ENCODE measurements around the gene NEUROD2.
A peak's percentile ranks its signal among the peaks of the same experiment; 100 is the strongest.

The NEUROD2 gene

DNA sequence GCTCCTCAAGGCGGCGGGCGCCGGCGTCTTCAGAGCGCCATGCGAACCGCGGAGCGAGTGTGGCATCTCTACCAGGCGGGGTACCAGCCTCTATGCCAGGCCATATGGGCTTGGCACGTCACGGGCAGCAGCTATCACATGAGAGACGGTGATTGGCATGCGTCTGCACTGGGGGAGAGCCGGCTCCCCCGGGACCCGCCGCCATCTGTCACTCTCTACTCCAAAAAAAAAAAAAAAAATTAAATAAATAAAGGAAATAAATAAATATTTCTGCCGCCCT is at the start of gene NEUROD2:
NEUROD2 (minus strand) TSS at position 70 of the 280 bp plus-strand sequence. CDS start 1,321 bp downstream, outside the sequence.
- H3K9me3 ChIP-seq (ENCODE audit: control insufficient read depth, insufficient read depth, low read length), result no peaks in the 10 kb centered on the region
- H3K36me3 ChIP-seq (ENCODE audit: control insufficient read depth, insufficient read depth, low read length), result no peaks in the 10 kb centered on the region
- H3K9ac ChIP-seq (ENCODE audit: low read depth, low read length), result no peak within 1 kb of the TSS
- peaks cover 87% of the 10 kb centered on the region for H3K27me3 ChIP-seq (ENCODE audit: control insufficient read depth, insufficient read depth, low read length)
- H3K4me1 ChIP-seq (ENCODE audit: control insufficient read depth, insufficient read depth, low read length), result peaks cover 11% of the 10 kb centered on the region
- peak within 1 kb of the TSS; percentile 43 for H3K4me3 ChIP-seq (ENCODE audit: low read depth, low read length)

DNA sequence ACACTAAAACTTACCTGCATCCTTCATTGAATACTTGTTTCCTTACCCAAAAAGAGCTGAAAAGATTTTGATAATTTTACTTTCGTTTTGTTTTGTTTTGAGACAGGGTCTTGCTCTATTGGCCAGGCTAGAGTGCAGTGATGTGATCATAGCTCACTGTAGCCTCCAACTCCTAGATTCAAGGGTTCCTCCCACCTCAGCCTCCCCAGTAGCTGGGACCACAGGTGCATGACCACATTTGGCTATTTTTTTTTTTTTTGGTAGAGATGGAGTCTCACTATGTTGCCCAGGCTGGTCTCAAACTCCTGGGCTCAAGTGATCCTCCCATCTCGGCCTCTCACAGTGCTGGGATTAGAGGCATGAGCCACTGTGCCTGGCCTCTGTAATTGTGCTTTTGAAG is 47.4 kb upstream of the NEUROD2 start:
- Histone ChIP-seq H3K4me1 (ENCODE audit: control insufficient read depth, insufficient read depth, low read length) (peaks cover 14% of the 10 kb centered on the region), H3K9me3 (ENCODE audit: control insufficient read depth, insufficient read depth, low read length) (no peaks in the 10 kb centered on the region), H3K4me3 (ENCODE audit: low read depth, low read length) (no peak overlapping the region), H3K27me3 (ENCODE audit: control insufficient read depth, insufficient read depth, low read length) (no peaks in the 10 kb centered on the region), H3K9ac (ENCODE audit: low read depth, low read length) (no peak overlapping the region), H3K36me3 (ENCODE audit: control insufficient read depth, insufficient read depth, low read length) (peaks cover 7% of the 10 kb centered on the region)

DNA sequence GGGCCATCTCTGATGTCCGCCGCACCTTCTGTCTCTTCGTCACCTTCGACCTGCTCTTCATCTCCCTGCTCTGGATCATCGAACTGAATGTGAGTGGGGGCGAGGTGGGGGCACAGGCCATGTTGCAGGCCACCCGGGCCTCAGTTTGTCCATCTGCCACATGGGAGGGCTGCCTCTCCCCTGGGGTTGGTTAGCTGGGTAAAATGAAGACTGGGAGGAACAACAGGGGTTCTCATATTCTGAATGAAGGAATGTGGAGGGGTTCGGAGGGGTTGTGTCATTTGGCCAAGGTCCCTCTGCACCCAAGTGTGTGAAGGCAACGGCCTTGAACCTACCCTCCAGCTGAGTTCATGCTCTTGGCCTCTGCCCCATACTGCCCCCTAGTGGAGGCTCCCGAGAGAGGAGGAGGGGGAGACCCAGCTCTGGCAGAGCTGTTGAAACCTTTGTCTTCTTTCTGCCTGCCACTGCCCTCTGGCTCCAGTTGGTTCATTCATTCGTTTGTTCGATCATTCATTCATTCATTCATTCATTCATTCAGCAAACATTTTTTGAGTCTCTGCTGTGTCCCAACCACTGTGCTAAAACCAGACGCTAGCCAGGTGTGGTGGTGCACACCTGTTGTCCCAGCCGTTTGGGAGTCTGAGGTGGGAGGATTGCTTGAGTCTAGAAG is 46.1 kb upstream of the NEUROD2 start:
- H3K4me3 ChIP-seq (ENCODE audit: low read depth, low read length), result no peak overlapping the region
- peaks cover 6% of the 10 kb centered on the region for H3K36me3 ChIP-seq (ENCODE audit: control insufficient read depth, insufficient read depth, low read length)
- no peaks in the 10 kb centered on the region for H3K9me3 ChIP-seq (ENCODE audit: control insufficient read depth, insufficient read depth, low read length)
- no peaks in the 10 kb centered on the region for H3K27me3 ChIP-seq (ENCODE audit: control insufficient read depth, insufficient read depth, low read length)
- H3K4me1 ChIP-seq (ENCODE audit: control insufficient read depth, insufficient read depth, low read length), result peaks cover 14% of the 10 kb centered on the region
- no peak overlapping the region for H3K9ac ChIP-seq (ENCODE audit: low read depth, low read length)

DNA sequence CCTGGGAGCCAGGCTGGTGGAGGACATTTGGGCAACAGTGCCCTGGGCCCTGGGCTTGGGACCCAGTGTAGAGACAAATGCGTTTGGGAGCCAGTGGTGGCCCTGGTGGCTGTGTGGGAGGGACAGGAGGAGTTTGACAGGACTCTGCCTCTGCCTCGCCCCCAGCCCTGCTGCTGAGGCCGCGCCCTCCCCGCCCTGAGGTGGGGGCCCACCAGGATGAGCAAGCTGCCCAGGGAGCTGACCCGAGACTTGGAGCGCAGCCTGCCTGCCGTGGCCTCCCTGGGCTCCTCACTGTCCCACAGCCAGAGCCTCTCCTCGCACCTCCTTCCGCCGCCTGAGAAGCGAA is 45.6 kb upstream of the NEUROD2 start:
- H3K4me1 ChIP-seq (ENCODE audit: control insufficient read depth, insufficient read depth, low read length), result peaks cover 14% of the 10 kb centered on the region
- H3K4me3 ChIP-seq (ENCODE audit: low read depth, low read length), result no peak overlapping the region
- H3K27me3 ChIP-seq (ENCODE audit: control insufficient read depth, insufficient read depth, low read length), result no peaks in the 10 kb centered on the region
- H3K9ac ChIP-seq (ENCODE audit: low read depth, low read length), result no peak overlapping the region
- no peaks in the 10 kb centered on the region for H3K9me3 ChIP-seq (ENCODE audit: control insufficient read depth, insufficient read depth, low read length)
- peaks cover 6% of the 10 kb centered on the region for H3K36me3 ChIP-seq (ENCODE audit: control insufficient read depth, insufficient read depth, low read length)

DNA sequence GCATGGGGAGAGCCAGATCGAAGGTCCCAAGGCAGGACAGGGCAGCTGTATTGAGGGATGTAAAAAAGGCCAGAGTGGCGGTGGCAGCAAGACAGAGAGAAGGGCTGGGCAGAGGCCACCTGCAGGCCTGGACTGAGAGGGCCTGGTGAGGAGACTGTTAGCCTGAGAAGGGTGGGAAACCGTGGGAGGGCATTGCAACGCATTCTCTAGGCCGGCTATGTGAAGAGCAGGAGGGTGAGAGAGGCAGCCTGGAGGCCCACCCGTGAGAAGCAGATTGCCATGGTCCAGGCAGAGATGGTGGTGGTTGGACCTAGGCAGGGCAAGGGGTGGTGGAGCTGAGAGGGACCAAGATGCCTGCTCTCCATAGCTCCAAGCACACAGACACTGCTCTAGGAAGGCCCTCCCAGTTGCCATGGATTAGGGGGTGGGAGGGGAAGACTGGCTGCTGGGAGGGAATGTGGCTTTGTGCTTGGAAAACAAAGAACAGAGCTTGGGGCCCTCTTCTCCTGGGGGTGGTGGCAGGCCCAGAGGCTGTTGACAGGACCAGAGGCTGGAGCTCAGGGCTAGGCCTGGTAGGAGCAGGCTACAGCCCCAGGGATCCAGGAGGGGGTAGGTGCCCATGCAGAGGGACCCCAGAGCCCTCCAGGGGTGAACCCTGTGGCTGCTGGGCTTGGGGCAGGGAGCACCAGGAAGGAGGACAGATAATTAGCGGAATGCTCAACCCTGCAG is 45.0 kb upstream of the NEUROD2 start:
- H3K9me3 ChIP-seq (ENCODE audit: control insufficient read depth, insufficient read depth, low read length), result no peaks in the 10 kb centered on the region
- peaks cover 6% of the 10 kb centered on the region for H3K36me3 ChIP-seq (ENCODE audit: control insufficient read depth, insufficient read depth, low read length)
- H3K27me3 ChIP-seq (ENCODE audit: control insufficient read depth, insufficient read depth, low read length), result no peaks in the 10 kb centered on the region
- H3K4me3 ChIP-seq (ENCODE audit: low read depth, low read length), result no peak overlapping the region
- H3K4me1 ChIP-seq (ENCODE audit: control insufficient read depth, insufficient read depth, low read length), result peaks cover 14% of the 10 kb centered on the region
- no peak overlapping the region for H3K9ac ChIP-seq (ENCODE audit: low read depth, low read length)

DNA sequence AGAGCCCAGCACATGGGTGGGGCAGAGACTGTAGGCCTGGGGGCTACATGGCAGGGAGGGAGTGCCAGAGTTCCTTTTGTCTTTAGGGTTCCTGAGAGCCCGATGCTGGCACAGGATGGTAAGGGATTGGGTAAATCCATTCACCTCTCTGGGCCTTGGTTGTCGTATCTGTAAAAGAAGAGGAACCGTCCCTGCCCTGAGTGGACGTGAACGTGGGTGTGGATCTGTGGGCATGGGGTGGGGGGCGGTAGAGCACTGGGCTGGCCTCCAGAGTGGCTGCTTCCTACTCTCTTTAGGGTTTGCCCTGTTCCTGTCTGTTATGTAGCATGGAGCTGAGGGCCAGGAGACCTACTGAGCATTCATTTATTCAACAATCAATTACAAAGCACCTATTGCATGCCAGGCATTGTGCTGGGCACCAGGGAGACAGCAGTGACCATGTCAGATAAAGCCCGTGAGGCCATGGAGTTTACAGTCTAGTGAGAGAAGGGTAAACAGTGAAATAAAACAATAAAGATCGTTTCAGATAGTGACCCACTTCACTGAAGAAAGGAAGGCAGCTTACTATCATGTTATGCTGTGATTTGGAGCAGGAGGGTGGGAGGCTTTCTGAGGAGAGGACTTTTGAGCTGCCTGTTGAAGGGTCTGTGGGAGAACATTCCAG is 44.3 kb upstream of the NEUROD2 start:
- no peaks in the 10 kb centered on the region for H3K9me3 ChIP-seq (ENCODE audit: control insufficient read depth, insufficient read depth, low read length)
- H3K4me1 ChIP-seq (ENCODE audit: control insufficient read depth, insufficient read depth, low read length), result peaks cover 14% of the 10 kb centered on the region
- H3K9ac ChIP-seq (ENCODE audit: low read depth, low read length), result no peak overlapping the region
- H3K27me3 ChIP-seq (ENCODE audit: control insufficient read depth, insufficient read depth, low read length), result no peaks in the 10 kb centered on the region
- H3K4me3 ChIP-seq (ENCODE audit: low read depth, low read length), result no peak overlapping the region
- peaks cover 6% of the 10 kb centered on the region for H3K36me3 ChIP-seq (ENCODE audit: control insufficient read depth, insufficient read depth, low read length)

DNA sequence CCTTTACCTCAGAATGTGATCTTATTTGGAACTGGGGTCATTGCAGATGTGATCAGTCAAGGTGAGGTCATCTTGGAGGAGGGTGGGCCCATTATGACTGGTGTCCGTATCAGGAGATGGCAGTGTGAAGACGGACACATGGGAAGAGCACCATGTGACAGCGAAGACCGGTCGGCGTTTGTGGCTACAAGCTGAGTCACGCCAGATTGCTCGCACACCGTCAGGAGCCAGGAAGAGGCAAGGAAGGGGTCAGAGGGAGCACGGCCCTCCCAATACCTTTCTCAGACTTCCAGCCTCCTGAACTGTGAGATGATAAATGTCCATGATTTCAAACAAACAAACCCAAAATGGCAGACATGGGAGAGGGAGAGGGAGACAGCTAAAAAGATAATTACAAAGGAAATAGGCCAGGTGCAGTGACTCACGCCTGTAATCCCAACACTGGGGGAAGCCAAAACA is 42.4 kb upstream of the NEUROD2 start:
- Histone ChIP-seq H3K9me3 (ENCODE audit: control insufficient read depth, insufficient read depth, low read length) (no peaks in the 10 kb centered on the region), H3K36me3 (ENCODE audit: control insufficient read depth, insufficient read depth, low read length) (no peaks in the 10 kb centered on the region), H3K4me3 (ENCODE audit: low read depth, low read length) (no peak overlapping the region), H3K9ac (ENCODE audit: low read depth, low read length) (no peak overlapping the region), H3K4me1 (ENCODE audit: control insufficient read depth, insufficient read depth, low read length) (peaks cover 18% of the 10 kb centered on the region), H3K27me3 (ENCODE audit: control insufficient read depth, insufficient read depth, low read length) (no peaks in the 10 kb centered on the region)

DNA sequence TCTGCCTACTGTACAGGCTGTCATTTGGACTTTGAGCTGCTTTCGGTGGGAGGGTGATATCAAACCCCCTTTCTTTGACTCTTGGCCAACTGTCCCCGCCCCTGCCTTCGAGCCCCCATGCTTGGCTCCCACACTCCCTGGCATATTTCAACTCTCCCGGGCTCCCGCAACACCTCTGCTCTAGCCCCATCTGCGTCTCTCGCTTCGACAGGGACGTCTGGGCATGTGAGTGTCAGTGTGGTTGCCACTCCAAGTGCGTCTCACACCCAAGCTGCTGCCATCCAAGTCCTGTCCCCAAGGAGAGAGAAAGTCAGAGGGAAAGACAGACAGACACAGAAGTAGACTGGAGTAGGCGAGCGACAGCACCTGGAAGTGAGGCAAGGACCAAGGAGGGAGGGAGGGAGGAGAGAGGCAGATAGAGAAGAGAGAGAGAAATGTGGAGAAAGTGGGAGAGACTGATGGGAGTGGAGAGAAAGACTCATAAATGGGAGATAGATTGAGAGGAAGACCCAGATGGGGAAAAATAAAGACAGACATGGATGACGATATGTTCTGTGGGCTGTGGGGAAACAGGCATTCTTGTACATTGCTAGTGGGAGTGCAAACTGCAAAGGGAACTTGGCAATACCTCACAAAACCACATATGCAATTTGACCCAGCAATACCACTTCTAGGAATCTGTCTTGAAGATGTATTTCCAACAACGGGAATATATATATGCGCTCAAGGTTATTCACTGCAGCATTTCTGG is 41.1 kb upstream of the NEUROD2 start:
- Histone ChIP-seq H3K4me3 (ENCODE audit: low read depth, low read length) (no peak overlapping the region), H3K9ac (ENCODE audit: low read depth, low read length) (no peak overlapping the region)

DNA sequence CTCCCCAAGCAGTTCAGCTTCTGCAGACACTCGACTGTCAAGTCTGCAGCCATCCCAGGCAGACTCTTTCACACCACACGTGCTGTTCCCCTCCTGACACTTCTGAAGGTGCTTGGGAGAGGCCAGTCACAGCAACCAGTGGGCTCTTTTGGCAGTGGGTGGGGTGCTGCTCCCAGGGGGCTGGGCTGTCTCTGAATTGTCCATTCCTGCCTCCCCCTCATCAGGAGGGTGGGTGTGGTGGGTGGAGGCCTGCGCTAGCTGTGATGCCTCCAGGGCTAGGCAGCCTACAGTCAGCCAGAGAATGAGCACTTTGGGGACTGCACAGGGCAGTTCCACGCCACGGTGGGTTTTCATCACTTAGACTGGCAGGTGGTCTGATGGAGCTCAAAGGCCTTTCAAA is 39.5 kb upstream of the NEUROD2 start:
- peaks cover 11% of the 10 kb centered on the region for H3K4me1 ChIP-seq (ENCODE audit: control insufficient read depth, insufficient read depth, low read length)
- no peaks in the 10 kb centered on the region for H3K9me3 ChIP-seq (ENCODE audit: control insufficient read depth, insufficient read depth, low read length)
- H3K36me3 ChIP-seq (ENCODE audit: control insufficient read depth, insufficient read depth, low read length), result no peaks in the 10 kb centered on the region
- no peak overlapping the region for H3K4me3 ChIP-seq (ENCODE audit: low read depth, low read length)
- H3K27me3 ChIP-seq (ENCODE audit: control insufficient read depth, insufficient read depth, low read length), result no peaks in the 10 kb centered on the region
- H3K9ac ChIP-seq (ENCODE audit: low read depth, low read length), result no peak overlapping the region

More for the DNA sequence above, 41.1 kb upstream of the NEUROD2 start:
- Histone ChIP-seq H3K27me3 (ENCODE audit: control insufficient read depth, insufficient read depth, low read length) (no peaks in the 10 kb centered on the region), H3K4me1 (ENCODE audit: control insufficient read depth, insufficient read depth, low read length) (peaks cover 21% of the 10 kb centered on the region), H3K36me3 (ENCODE audit: control insufficient read depth, insufficient read depth, low read length) (no peaks in the 10 kb centered on the region), H3K9me3 (ENCODE audit: control insufficient read depth, insufficient read depth, low read length) (no peaks in the 10 kb centered on the region)

DNA sequence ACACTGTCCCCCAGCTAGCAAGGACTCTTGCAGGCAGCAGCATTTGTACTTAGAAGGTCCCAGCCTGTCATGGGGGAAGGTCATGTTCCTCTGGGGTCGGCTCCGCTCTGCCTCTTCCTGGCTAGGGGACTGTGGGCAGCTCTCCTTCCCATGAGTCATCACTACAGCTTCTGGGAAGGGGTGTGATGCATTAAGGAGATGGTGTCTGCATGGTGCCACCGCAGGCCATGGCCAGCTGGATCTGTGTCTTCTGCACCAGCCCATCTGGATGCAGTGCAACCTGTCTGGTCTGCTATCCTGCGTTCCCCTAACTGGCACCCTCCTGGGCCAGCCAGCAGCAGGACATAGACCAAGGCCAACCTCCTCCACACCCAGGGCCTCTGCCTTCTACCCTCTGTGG is 35.6 kb upstream of the NEUROD2 start:
- Histone ChIP-seq H3K9ac (ENCODE audit: low read depth, low read length) (no peak overlapping the region), H3K9me3 (ENCODE audit: control insufficient read depth, insufficient read depth, low read length) (no peaks in the 10 kb centered on the region), H3K27me3 (ENCODE audit: control insufficient read depth, insufficient read depth, low read length) (no peaks in the 10 kb centered on the region), H3K36me3 (ENCODE audit: control insufficient read depth, insufficient read depth, low read length) (no peaks in the 10 kb centered on the region), H3K4me3 (ENCODE audit: low read depth, low read length) (no peak overlapping the region), H3K4me1 (ENCODE audit: control insufficient read depth, insufficient read depth, low read length) (peaks cover 20% of the 10 kb centered on the region)

DNA sequence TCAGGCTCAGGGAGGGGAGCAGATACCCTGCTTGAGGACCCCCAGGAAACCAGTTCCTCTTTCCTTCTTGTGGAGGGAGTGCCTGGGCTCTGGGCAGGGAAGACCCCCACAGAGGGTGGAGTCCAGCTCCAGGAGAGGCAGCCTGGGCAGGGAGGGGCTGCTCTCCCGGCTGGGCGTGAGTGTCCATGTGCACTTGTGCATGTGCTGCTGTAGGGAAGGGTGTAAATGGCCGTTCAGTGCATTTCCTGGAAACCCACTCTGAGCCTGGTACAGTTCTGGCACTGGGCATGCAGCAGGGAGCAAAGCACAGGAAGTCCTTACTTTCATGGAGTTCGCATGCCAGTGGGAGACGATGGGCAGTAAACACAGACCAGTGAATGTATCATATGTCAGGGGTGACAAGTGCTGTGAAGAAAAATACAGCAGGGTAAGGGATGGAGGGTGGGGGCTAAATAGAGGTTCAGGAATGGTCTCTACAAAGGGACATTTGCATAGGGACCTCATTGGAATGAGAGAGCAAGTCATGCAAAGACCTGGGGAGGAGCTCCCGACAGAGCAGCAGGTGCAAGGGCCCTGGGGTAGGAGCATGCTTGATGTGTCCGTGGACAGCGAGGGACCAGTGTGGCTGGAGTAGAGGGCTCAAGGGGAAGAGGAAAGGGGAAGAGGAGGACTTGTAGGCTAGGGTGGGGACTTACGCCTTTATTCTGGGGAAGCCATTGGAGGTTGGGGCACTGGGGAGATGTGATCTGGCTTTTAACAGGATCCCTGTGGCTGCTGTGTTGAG is 34.8 kb upstream of the NEUROD2 start:
- Histone ChIP-seq H3K4me3 (ENCODE audit: low read depth, low read length) (no peak overlapping the region), H3K27me3 (ENCODE audit: control insufficient read depth, insufficient read depth, low read length) (no peaks in the 10 kb centered on the region), H3K36me3 (ENCODE audit: control insufficient read depth, insufficient read depth, low read length) (no peaks in the 10 kb centered on the region), H3K9ac (ENCODE audit: low read depth, low read length) (no peak overlapping the region), H3K4me1 (ENCODE audit: control insufficient read depth, insufficient read depth, low read length) (peaks cover 27% of the 10 kb centered on the region), H3K9me3 (ENCODE audit: control insufficient read depth, insufficient read depth, low read length) (no peaks in the 10 kb centered on the region)

Measured in iPS-15b (cell line).